RPMI7951 (cell line): ENCODE measurements around the gene STK38L. TPM values are rescaled to one million over a fixed set of nuclear protein-coding genes. Genes with fewer than 3 reads are reported as not detected.
A peak's percentile ranks its signal among the peaks of the same experiment; 100 is the strongest.
"Not testable (repeated sequence)": the region's sequence is repeated elsewhere in the genome, so short reads cannot be mapped to it uniquely, and the experiment has no call there.

Experiments used
- DNase-seq: peaks from one replicate; pipeline ENCODE4 v3.0.0-alpha.2; 2012; ENCODE audit warnings: low read depth
- total RNA-seq: library from RNA; depleted of rRNA; stranded (reverse); fragments of >200 nt; shearing (Covaris generic); gene quantifications from 2 replicates; pipeline ENCODE4 v1.2.3, GENCODE V29; 2014

STK38L gene
- total RNA-seq, 1 experiment from 2014 or later: 14.7 TPM

GRCh38 chr12:27226407-27226929 lies 17.6 kb upstream of the STK38L start:
- DNase-seq: no peak

- DNase-seq: no peak
Measured at GRCh38 chr12:27229367-27229766, 14.7 kb upstream of the STK38L start.

- DNase-seq: not testable (repeated sequence)
Measured at GRCh38 chr12:27231374-27231773, 12.7 kb upstream of the STK38L start.

- DNase-seq: no peak
Measured at GRCh38 chr12:27233814-27234213, 10.3 kb upstream of the STK38L start.

DNA sequence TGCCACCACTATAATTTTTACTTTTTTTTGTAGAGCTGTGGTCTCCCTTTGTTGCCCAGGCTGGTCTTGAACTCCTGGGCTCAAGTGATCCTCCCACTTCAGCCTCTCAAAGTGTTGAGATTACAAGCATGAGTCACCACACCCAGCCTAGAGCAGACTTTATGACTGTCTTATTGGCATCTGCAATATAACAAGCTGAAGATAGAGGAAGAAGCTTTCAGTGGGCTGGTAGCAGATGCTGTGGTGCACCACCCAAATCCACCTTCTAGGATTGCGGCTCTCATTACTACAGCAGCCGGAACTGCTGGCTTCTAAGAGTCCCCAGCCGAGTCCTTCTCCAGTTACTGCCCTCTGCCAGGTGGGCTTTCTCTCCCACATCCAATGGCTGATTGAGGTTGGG lies 7.6 kb upstream of the STK38L start:
- DNase-seq: peak; percentile 38

GRCh38 chr12:27237790-27238771 lies 6.0 kb upstream of the STK38L start:
- DNase-seq: no peak

DNA sequence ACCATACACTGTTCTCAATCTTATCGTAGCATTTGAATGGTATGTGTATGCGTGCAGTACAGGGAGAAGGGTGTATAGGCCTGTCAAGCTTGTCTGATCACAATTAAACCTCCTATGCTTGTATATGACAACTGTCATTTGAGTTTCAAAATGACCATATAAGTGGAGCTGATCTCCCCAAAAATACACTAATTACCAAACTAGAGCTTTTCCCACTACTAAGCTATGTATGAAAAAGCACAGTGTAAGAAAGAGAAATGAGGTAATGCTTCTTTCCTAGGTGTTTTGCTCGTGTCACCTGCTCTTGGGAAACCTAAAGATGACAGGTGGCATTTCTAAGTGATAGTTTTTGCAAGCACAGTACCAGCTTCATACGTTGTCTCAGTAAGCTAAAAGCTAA lies 1.1 kb upstream of the STK38L start:
- DNase-seq: no peak

- no peak for DNase-seq
Measured at GRCh38 chr12:27244689-27245488, 803 bp downstream of the STK38L start.

GRCh38 chr12:27246141-27246540 lies 2.1 kb downstream of the STK38L start:
- DNase-seq: no peak

GRCh38 chr12:27246774-27247173 lies 2.7 kb downstream of the STK38L start:
- no peak for DNase-seq

DNA sequence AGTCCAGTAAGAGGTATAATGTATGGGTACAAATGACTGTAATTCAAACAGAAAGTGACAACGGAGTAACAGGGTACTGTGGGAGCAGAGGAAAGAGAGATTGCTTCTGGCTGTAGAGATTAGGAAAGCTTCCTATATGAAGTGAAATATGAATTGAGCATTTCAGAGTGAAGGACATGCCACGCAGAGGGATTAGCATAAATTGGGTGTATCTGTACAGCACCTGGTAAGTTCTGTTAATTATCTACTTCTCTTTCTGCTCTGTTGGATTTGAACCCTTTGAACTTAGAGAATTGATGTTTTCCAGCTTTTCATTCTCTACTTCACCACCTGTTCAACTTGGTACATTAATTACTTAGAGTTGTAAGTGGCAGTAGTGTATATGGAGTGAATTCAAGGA lies 8.8 kb downstream of the STK38L start:
- DNase-seq: no peak

- no peak for DNase-seq
Measured at GRCh38 chr12:27253347-27253746, 9.3 kb downstream of the STK38L start.

DNA sequence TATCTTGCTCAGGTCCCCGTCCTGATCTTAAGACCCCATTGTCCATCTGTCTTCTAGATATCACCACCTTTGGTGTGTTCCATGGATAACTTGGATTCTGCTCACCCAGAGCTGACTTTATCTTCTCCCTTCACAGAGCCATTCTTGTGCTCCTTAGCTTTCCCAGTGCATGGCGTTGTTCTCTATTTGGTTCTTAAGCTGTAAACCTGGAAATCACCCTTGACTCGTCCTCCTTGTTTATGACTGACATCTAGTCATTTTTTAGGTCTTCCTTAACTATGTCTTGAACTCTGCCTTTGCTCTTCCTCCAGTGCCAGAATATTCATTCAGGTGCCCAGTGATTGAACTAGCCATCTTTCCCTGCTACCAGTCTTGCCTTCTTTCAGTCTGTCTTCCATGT lies 11.7 kb downstream of the STK38L start:
- no peak for DNase-seq

DNA sequence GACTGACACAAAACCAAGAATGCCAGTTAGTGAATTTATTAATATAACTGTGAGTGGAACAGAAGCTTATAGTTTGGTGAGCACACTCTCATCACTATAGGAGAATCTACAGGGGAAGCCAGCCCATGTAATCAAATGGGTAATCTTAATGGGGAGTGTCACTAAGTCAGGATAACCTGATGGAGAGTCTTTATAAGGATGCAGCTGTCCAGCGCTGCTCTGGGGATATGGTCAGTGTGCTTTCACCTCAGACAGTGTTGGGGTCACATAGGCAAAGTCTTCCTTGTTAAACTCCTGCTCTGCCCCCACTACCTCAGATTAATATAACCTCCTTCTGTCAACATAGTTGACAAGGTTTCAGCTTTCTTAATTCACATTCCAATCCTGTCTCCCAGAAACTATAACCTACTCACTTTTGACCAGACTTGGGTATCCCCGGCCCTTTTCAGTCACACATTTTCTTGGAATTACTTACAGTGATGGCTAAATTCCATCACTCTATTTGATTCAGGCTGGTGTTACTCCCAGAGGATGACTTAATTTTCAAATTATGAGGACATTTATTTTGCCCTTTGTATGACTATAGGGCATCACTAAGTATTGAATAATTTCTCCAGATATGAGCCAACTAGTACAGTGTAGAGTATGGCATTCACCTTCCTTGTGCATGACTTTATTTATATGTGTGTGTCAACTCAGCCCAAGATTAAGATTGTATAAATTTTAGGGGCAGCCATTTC lies 13.2 kb downstream of the STK38L start:
- no peak for DNase-seq

- DNase-seq: peak; percentile 22
Measured at GRCh38 chr12:27260746-27261145, 16.7 kb downstream of the STK38L start.

DNA sequence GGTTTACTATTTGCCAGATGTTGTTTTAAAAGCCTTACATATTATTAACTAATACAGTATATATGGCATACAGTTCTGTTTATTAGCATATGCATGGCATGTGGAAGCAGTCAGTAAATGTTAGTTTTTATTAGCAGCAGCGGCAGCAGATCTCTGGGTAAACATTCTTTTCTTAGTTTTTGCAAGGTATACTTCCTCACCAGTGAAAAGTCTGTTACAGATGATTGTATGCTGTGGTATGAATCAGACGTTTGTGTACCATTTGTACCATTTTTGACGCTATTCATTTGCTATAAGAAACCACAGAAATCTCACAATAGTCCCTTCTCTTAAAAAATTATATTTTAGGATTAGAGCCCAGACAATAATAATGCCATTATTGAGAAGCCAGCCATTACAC lies 17.8 kb downstream of the STK38L start:
- DNase-seq: no peak

DNA sequence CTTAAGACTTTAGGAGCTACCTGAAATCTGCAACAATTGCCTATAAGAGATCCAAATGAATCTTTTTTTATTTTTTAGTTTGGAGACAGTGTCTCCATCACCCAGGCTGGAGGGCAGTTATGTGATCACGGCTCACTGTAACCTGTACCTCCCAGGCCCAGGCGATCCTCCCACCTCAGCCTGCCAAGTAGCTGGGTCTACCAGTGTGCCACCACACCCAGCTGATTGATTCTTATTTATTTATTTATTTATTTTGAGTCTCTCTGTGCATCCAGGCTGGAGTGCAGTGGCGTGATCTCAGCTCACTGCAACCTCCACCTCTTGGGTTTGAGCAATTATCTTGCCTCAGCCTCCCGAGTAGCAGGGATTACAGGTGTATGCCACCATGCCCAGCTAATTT lies 26.1 kb downstream of the STK38L start:
- DNase-seq: no peak

DNA sequence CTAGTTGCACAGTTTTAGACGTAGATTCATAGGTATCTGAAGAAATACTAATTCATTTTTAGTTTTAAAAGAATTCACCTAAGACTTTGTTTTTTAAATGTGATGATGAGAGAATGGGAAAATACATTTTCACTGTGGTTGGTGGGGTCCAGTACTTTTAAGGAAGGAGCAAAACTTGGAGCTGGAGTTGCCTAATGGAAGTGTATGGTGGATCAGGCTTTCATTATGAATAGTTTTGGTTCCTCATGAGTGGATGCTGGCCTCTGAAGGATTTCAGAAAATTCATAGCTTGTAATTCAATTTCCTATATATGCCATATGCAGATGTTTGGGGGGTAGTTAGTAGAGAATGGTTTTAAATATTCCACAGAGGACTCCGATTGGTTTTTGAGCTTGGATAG lies 27.1 kb downstream of the STK38L start:
- DNase-seq: no peak

DNA sequence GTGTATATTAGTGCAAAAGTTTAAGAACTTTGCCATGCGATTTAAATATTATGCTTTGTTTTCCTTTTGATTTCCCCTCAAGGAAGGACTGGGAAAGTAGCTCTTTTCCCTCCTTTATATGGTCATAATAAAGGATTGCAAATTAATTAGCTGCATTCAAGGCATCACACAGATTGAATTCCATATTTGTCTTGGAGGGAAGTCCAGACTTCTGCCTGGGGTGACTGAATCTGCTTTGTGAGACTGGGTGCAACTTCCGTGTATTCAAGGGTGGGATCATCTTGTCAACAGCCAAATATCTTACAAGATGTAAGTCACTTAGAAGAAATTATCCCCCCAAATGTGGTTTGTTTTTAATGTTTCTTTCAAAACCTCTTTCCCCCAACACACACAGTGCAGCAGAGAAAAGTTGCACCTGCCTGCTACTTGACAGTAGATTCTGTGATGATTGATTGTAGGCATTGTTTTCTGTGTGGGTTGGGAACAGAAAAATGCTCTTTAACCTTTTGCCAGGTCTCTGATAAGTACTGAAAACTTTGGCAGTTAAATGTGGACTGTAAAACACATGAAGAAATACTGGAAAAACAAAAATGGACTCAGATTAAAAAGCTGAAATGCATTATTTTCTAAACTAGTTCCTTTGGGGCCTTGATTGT lies 28.4 kb downstream of the STK38L start:
- no peak for DNase-seq

DNA sequence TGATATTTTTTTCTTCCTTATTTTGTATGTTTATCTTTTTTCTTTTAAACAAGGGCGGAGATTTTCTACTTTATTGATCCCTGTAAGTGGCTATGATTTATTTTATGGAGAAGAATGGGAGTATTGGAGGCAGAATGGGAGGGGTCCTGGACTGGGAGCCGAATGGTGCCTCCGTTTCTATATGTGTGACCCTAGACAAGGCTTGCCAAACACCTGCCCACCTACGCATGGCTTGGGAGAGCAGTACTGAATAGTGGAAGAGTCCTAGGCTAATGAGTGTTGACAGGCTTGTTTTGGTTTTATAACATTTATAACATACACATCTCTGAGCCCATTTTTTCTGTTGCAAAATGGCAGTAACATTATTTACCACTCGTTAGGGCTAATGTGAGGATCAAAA lies 29.0 kb downstream of the STK38L start:
- DNase-seq: no peak

- DNase-seq: no peak
Measured at GRCh38 chr12:27274706-27275105, 30.6 kb downstream of the STK38L start.
